ENCODE measurements around the gene CAPN13.

CAPN13 gene

GRCh38 chr2:30786923-30787685 lies 20.1 kb downstream of the CAPN13 start:
- DNase-seq: no peak

- no peak for DNase-seq
Measured at GRCh38 chr2:30784682-30785081, 22.6 kb downstream of the CAPN13 start.

- no peak for DNase-seq
Measured at GRCh38 chr2:30781961-30782533, 25.2 kb downstream of the CAPN13 start.

GRCh38 chr2:30781451-30781850 lies 25.8 kb downstream of the CAPN13 start:
- no peak for DNase-seq

- no peak for DNase-seq
Measured at GRCh38 chr2:30780776-30781330, 26.4 kb downstream of the CAPN13 start.

GRCh38 chr2:30778611-30779010 lies 28.6 kb downstream of the CAPN13 start:
- no peak for DNase-seq

- DNase-seq: no peak
Measured at GRCh38 chr2:30777661-30778505, 29.4 kb downstream of the CAPN13 start.

- no peak for DNase-seq
Measured at GRCh38 chr2:30776831-30777635, 30.2 kb downstream of the CAPN13 start.

- DNase-seq: no peak
Measured at GRCh38 chr2:30775833-30776232, 31.4 kb downstream of the CAPN13 start.

- DNase-seq: no peak
Measured at GRCh38 chr2:30772021-30772705, 35.1 kb downstream of the CAPN13 start.

GRCh38 chr2:30770816-30771576 lies 36.2 kb downstream of the CAPN13 start:
- DNase-seq: no peak

- no peak for DNase-seq
Measured at GRCh38 chr2:30769891-30770462, 37.3 kb downstream of the CAPN13 start.

- no peak for DNase-seq
Measured at GRCh38 chr2:30769481-30769780, 37.8 kb downstream of the CAPN13 start.

GRCh38 chr2:30768708-30769480 lies 38.4 kb downstream of the CAPN13 start:
- DNase-seq: no peak

GRCh38 chr2:30768036-30768686 lies 39.1 kb downstream of the CAPN13 start:
- no peak for DNase-seq

- DNase-seq: no peak
Measured at GRCh38 chr2:30766666-30767065, 40.6 kb downstream of the CAPN13 start.

GRCh38 chr2:30765876-30766470 lies 41.3 kb downstream of the CAPN13 start:
- no peak for DNase-seq

- DNase-seq: no peak
Measured at GRCh38 chr2:30765191-30765590, 42.1 kb downstream of the CAPN13 start.

Data from CD4-positive, alpha-beta T cell treated with Interleukin-17A for 4 hours (primary cell).